Activated T-cell treated with anti-CD3 and anti-CD28 coated beads, Interleukin-2, amount 50 U/mL, for 4 hours (primary cell): Measurements from ENCODE around the gene C17orf113. TPM values are rescaled to one million over a fixed set of nuclear protein-coding genes. Genes with fewer than 3 reads are reported as not detected.

Source experiments
- ATAC-seq, 2 donors: fragments of 200-7000 bp; cut with Tn5 transposase; one replicate each; pipeline ENCODE4 v1.10.0; 2021
- DNase-seq: peaks from one replicate; pipeline ENCODE4 v3.0.0-alpha.2; 2020
- H3K27me3 Mint-ChIP-seq: one replicate; pipeline ENCODE4 v1.8.0; 2021; ENCODE audit warnings: low read depth, mixed read lengths
- H3K36me3 Mint-ChIP-seq: one replicate; pipeline ENCODE4 v1.8.0; 2022; ENCODE audit warnings: mixed read lengths; ENCODE audit not compliant: insufficient read depth
- H3K4me1 Mint-ChIP-seq: one replicate; pipeline ENCODE4 v1.8.0; 2021; ENCODE audit warnings: low read depth, mixed read lengths
- H3K4me3 Mint-ChIP-seq: one replicate; pipeline ENCODE4 v1.8.0; 2021; ENCODE audit warnings: mild to moderate bottlenecking, moderate library complexity, mixed read lengths
- H3K9me3 Mint-ChIP-seq: one replicate; pipeline ENCODE4 v1.8.0; 2021; ENCODE audit warnings: mixed read lengths
- total RNA-seq, 3 donors: library from RNA; stranded (reverse); gene quantifications; one replicate each; pipeline ENCODE4 v1.2.1, GENCODE V29; 2021

Gene C17orf113
- total RNA-seq, 3 donors from 2014 or later = 0.08 to 0.13 TPM; not detected in 1

GRCh38 chr17:42079541-42079940, 29.1 kb upstream of the C17orf113 start:
- no peaks in the 10 kb centered on the region for H3K27me3 Mint-ChIP-seq
- no peak for DNase-seq
- no peak for ATAC-seq
- H3K36me3 Mint-ChIP-seq = no peaks in the 10 kb centered on the region
- no peaks in the 10 kb centered on the region for H3K9me3 Mint-ChIP-seq
- no peaks in the 10 kb centered on the region for H3K4me1 Mint-ChIP-seq
- no peak overlapping the region for H3K4me3 Mint-ChIP-seq

DNA sequence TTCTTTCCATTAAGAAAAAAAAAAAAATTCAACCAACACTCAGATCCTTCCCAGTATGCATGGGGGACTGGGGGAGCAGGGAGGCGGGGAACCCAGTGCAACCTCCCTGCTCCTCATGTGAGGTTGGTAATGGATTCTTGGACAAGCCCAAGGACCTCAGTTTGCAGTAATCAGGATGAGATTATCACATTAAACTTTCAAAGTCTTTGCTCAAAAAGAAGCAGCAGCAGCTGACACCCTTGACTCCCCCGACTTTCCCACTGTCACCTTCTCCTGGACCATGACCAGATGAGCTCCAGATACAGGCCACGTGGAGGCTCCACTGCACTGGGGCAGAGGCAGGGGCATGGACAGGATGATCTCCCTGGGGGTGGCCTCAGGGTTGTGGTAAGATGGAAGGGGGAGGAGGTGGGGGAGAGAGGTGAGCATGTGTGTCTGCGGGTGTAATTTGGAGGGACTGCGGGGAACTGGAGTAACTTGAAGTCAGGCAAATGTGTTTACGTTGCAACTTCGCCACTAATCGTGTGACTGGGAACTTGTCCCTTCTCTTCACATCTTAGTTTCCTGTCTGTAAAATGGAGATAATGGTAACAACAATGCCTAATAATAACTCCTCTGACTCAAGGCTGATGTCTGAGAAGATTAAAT, 28.1 kb upstream of the C17orf113 start:
- no peak for ATAC-seq
- DNase-seq = no peak
- no peaks in the 10 kb centered on the region for H3K9me3 Mint-ChIP-seq
- H3K36me3 Mint-ChIP-seq = no peaks in the 10 kb centered on the region
- no peak overlapping the region for H3K4me3 Mint-ChIP-seq
- peaks cover 6% of the 10 kb centered on the region for H3K27me3 Mint-ChIP-seq
- H3K4me1 Mint-ChIP-seq = no peaks in the 10 kb centered on the region

DNA sequence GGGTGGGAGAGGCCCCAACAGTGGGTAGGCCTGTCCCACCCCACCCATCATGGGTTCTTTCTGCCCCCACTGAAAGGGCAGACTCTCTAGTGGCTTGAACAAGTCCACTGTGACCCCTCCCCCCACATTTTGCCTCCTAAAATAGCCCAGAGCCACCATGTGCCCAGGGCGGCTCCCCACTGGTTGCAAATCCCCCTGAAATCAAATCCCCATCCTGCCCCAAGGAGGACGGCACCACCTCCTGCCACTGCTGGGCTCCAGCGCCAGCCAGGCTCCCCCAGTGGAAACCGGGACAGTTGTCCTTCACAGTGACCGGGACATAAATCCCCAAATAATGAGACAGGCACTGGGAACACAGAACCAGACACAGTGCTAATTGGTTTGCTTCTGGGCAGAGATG, 27.4 kb upstream of the C17orf113 start:
- H3K9me3 Mint-ChIP-seq = no peaks in the 10 kb centered on the region
- DNase-seq (no peak), ATAC-seq (no peak)
- peaks cover 2% of the 10 kb centered on the region for H3K4me1 Mint-ChIP-seq
- H3K36me3 Mint-ChIP-seq = no peaks in the 10 kb centered on the region
- no peak overlapping the region for H3K4me3 Mint-ChIP-seq
- peaks cover 14% of the 10 kb centered on the region for H3K27me3 Mint-ChIP-seq

- Mint-ChIP-seq H3K4me1 (peaks cover 2% of the 10 kb centered on the region), H3K36me3 (no peaks in the 10 kb centered on the region), H3K9me3 (no peaks in the 10 kb centered on the region), H3K27me3 (peaks cover 16% of the 10 kb centered on the region), H3K4me3 (no peak overlapping the region)
- ATAC-seq (no peak), DNase-seq (no peak)
Observed at GRCh38 chr17:42076797-42077559, 26.6 kb upstream of the C17orf113 start.

DNA sequence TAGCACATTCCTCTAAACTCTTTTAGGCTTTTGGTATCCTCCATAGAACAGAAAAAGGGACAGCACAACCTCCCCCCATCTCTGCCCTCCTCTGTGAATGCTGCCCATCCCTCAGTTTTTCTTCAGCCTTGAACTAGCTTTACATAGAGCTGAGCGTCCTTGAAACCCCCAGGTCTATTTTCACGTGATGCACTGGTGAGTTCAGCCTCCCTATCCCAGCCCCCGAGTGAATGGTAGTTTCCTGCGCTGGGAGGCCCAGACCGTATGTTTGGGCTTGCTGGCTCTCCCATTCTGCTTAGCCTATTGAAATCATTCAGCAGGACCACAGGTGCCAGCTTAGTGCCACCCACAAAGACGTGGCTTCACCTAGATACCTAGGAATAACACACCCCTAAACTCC, 25.4 kb upstream of the C17orf113 start:
- no peak for ATAC-seq
- H3K4me3 Mint-ChIP-seq = no peak overlapping the region

DNA sequence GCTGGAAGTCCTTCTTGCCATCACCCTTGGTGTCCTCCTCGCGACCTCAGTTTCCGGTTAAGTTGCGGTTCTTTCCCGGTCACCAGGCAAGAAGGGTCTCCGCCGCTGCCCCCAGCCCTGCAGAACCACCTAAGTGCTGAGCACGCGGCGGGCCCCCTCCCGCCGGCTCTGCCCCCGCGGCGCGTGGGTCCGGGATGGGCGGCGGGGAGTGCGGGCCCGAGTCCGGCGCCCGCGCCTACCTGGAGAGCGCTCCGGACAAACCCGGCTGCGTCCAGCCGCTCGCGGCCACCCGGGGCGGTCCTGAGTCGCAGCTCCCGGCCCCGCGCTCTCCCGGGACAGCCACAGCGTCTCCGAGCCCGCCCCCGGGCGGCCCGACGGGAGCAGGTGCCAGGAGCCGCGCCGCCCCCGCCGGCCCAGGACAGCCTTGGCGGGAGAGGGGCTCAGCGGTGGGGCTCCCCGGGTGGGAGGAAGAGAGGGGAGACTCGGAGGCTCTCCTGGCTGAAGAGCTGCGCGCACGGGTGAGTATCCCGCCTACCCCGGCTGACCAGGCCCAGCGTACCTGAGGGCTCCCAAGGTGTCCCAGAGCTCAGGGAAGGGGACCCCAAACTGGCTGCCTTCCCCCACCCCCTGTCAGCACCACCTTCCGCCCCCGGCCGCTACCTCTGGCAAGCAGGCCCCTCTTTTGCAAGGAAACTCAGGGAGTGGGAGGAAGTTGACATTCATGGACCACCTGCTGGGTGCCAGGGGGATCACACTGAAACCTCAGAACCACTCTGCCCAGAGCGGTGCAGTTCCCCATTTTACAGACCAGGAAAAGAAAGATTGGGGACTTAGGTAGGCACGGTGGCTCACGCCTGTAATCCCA, 22.2 kb upstream of the C17orf113 start:
- Mint-ChIP-seq H3K4me3 (peak overlapping the region; percentile 26), H3K4me1 (peaks cover 2% of the 10 kb centered on the region), H3K36me3 (no peaks in the 10 kb centered on the region), H3K9me3 (no peaks in the 10 kb centered on the region), H3K27me3 (peaks cover 28% of the 10 kb centered on the region)
- DNase-seq (no peak), ATAC-seq (peak; percentile 25 to 47)

More for the DNA sequence above, 25.4 kb upstream of the C17orf113 start:
- Mint-ChIP-seq H3K9me3 (no peaks in the 10 kb centered on the region), H3K4me1 (peaks cover 2% of the 10 kb centered on the region), H3K36me3 (no peaks in the 10 kb centered on the region), H3K27me3 (peaks cover 27% of the 10 kb centered on the region)
- no peak for DNase-seq

DNA sequence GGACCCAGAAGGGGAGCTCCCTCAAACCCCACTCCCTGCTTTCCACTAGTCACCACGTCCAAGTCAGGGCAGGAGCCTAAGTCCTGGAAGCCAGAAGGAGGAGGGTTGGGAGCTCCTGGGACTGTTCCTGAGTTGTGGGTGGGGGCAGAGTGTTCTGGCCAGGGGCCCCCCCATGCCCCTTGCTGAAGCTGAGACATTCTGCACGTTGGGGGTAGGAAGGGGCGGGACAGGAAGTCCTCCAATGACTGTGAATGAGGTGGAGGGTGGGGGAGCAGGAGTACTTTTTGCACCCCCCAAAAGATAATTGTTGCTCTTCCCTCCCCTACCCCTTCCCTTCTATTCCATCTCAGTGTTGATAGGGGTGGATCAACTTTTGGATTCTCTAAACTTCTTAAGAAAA, 21.4 kb upstream of the C17orf113 start:
- peaks cover 2% of the 10 kb centered on the region for H3K4me1 Mint-ChIP-seq
- H3K4me3 Mint-ChIP-seq = no peak overlapping the region
- no peaks in the 10 kb centered on the region for H3K36me3 Mint-ChIP-seq
- ATAC-seq (peak; percentile 26 to 35), DNase-seq (no peak)
- peaks cover 28% of the 10 kb centered on the region for H3K27me3 Mint-ChIP-seq
- no peaks in the 10 kb centered on the region for H3K9me3 Mint-ChIP-seq

- ATAC-seq (no peak), DNase-seq (no peak)
- Mint-ChIP-seq H3K9me3 (no peaks in the 10 kb centered on the region), H3K27me3 (peaks cover 27% of the 10 kb centered on the region), H3K4me3 (no peak overlapping the region), H3K36me3 (no peaks in the 10 kb centered on the region), H3K4me1 (peaks cover 7% of the 10 kb centered on the region)
Observed at GRCh38 chr17:42068979-42069378, 18.6 kb upstream of the C17orf113 start.

GRCh38 chr17:42067371-42068091, 17.1 kb upstream of the C17orf113 start:
- Mint-ChIP-seq H3K4me3 (no peak overlapping the region), H3K27me3 (peaks cover 16% of the 10 kb centered on the region), H3K4me1 (peaks cover 5% of the 10 kb centered on the region), H3K36me3 (no peaks in the 10 kb centered on the region), H3K9me3 (no peaks in the 10 kb centered on the region)
- DNase-seq (peak; percentile 71), ATAC-seq (peak; percentile 52 to 57)

DNA sequence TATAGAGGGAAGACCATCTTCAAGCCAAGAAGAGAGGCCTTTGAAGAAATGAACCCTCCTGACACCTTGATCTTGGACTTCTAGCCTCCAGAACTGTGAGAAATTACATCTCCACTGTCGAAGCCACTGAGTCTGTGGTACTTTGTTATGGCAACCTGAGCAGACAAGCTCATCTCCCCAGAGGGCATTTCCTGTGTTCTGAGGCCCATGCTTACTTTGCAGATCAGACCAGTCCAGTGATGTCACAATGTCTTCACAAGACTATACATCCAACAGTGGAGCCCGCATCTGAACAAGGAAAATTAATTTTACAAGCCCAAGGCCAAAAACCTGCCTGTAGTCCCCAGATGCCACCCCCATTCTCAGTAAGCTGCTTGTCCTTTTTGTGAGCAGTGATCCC, 14.8 kb upstream of the C17orf113 start:
- no peaks in the 10 kb centered on the region for H3K9me3 Mint-ChIP-seq
- DNase-seq (no peak), ATAC-seq (no peak)
- H3K4me1 Mint-ChIP-seq = peaks cover 5% of the 10 kb centered on the region
- H3K27me3 Mint-ChIP-seq = peaks cover 2% of the 10 kb centered on the region
- H3K36me3 Mint-ChIP-seq = no peaks in the 10 kb centered on the region
- no peak overlapping the region for H3K4me3 Mint-ChIP-seq

DNA sequence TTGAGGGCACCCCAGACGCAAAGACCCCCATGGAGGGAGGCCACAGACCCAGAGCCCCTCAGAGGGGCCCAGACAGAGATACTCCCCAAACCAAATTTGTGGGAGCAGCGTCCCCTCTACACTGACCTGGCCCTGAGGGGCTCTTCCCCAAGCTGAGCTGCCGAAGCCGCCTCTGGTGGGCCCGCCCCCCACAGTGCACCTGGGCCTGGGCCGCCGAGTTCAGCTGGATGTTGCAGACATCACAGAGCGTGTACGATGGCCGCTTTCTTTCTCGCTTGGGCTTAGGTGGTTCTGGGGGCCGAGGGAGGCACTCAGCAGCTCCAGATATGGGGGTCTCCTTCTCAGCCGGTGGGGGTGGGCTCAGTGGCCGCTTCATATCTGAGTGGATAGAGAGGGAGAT, 12.3 kb upstream of the C17orf113 start:
- Mint-ChIP-seq H3K4me1 (peaks cover 5% of the 10 kb centered on the region), H3K36me3 (no peaks in the 10 kb centered on the region), H3K27me3 (peaks cover 4% of the 10 kb centered on the region), H3K9me3 (no peaks in the 10 kb centered on the region), H3K4me3 (no peak overlapping the region)
- ATAC-seq (no peak), DNase-seq (no peak)

GRCh38 chr17:42061646-42062487, 11.5 kb upstream of the C17orf113 start:
- peaks cover 5% of the 10 kb centered on the region for H3K4me1 Mint-ChIP-seq
- H3K4me3 Mint-ChIP-seq = no peak overlapping the region
- H3K9me3 Mint-ChIP-seq = no peaks in the 10 kb centered on the region
- DNase-seq (no peak), ATAC-seq (no peak)
- H3K27me3 Mint-ChIP-seq = peaks cover 4% of the 10 kb centered on the region
- H3K36me3 Mint-ChIP-seq = no peaks in the 10 kb centered on the region

- H3K4me3 Mint-ChIP-seq = no peak overlapping the region
- no peak for DNase-seq
- H3K27me3 Mint-ChIP-seq = peaks cover 8% of the 10 kb centered on the region
- H3K9me3 Mint-ChIP-seq = no peaks in the 10 kb centered on the region
- no peak for ATAC-seq
- peaks cover 5% of the 10 kb centered on the region for H3K4me1 Mint-ChIP-seq
- H3K36me3 Mint-ChIP-seq = no peaks in the 10 kb centered on the region
Observed at GRCh38 chr17:42060231-42060630, 9.8 kb upstream of the C17orf113 start.
